ENCODE data around the gene ANKRD31.

ANKRD31 gene

GRCh38 chr5:75054134-75054930, 182.3 kb downstream of the ANKRD31 start:
- no peak for DNase-seq

- peak; percentile 8 to 11 for DNase-seq
These were observed 183.2 kb downstream of the ANKRD31 start for GRCh38 chr5:75053304-75054133.

- DNase-seq, result no peak
These were observed 183.7 kb downstream of the ANKRD31 start for GRCh38 chr5:75053054-75053303.

GRCh38 chr5:75052192-75053053, 184.3 kb downstream of the ANKRD31 start, which contains the start of gene GCNT4:
TSS of gene GCNT4 (minus strand) at chr5:75052558. CDS start at chr5:75030037, 22,521 bp downstream.
- DNase-seq, result peak in 1 of 2 experiments; percentile 5

- no peak for DNase-seq
These were observed 185.4 kb downstream of the ANKRD31 start for GRCh38 chr5:75051217-75051751.

GRCh38 chr5:75050415-75050814, 186.3 kb downstream of the ANKRD31 start:
- no peak for DNase-seq

- peak; percentile 1 to 8 for DNase-seq
These were observed 187.0 kb downstream of the ANKRD31 start for GRCh38 chr5:75049456-75050351.

GRCh38 chr5:75048457-75048953, 188.2 kb downstream of the ANKRD31 start:
- DNase-seq, result no peak

- DNase-seq, result no peak
These were observed 189.3 kb downstream of the ANKRD31 start for GRCh38 chr5:75047356-75047755.

GRCh38 chr5:75046366-75047142, 190.1 kb downstream of the ANKRD31 start:
- no peak for DNase-seq

- DNase-seq, result no peak
These were observed 191.6 kb downstream of the ANKRD31 start for GRCh38 chr5:75045071-75045470.

GRCh38 chr5:75044406-75044805, 192.3 kb downstream of the ANKRD31 start:
- no peak for DNase-seq

- no peak for DNase-seq
These were observed 192.9 kb downstream of the ANKRD31 start for GRCh38 chr5:75043633-75044264.

GRCh38 chr5:75042522-75042921, 194.2 kb downstream of the ANKRD31 start:
- no peak for DNase-seq

- no peak for DNase-seq
These were observed 195.7 kb downstream of the ANKRD31 start for GRCh38 chr5:75040973-75041372.

- DNase-seq, result no peak
These were observed 199.6 kb downstream of the ANKRD31 start for GRCh38 chr5:75037106-75037505.

- DNase-seq, result no peak
These were observed 202.4 kb downstream of the ANKRD31 start for GRCh38 chr5:75034137-75034739.

- DNase-seq, result no peak
These were observed 205.3 kb downstream of the ANKRD31 start for GRCh38 chr5:75031366-75031765.

GRCh38 chr5:75028090-75028489, 208.6 kb downstream of the ANKRD31 start:
- DNase-seq, result no peak

All from NCI-H1930 (cell line).